HepG2 (cell line): ENCODE measurements around the gene SRSF1. TPM values are rescaled to one million over a fixed set of nuclear protein-coding genes. Genes with fewer than 3 reads are reported as not detected.

Source experiments
- ATRX ChIP-seq: sonication (generic); formaldehyde crosslinking; IDR thresholded peaks from 2 replicates; pipeline ENCODE4 v1.4.0; 2020; ENCODE audit warnings: missing genetic modification reagents, borderline replicate concordance
- CBX2 ChIP-seq, 2 experiments: fragments of 200-600 bp in 1 of 2; sonication (generic); formaldehyde crosslinking in 1 of 2; IDR thresholded peaks; 2 replicates each; pipeline versions ENCODE4 v1.7.0 to v1.8.1; 2018 to 2022; ENCODE audit warnings: low read depth in 2 of 2, low read length in 1 of 2, mild to moderate bottlenecking in 1 of 2, missing genetic modification reagents in 1 of 2
- ELF1 ChIP-seq: sonication (generic); formaldehyde crosslinking; IDR thresholded peaks from 2 replicates; pipeline ENCODE4 v1.4.0; 2020; ENCODE audit warnings: missing genetic modification reagents
- HNF4G ChIP-seq, 2 experiments: sonication (generic) in 1 of 2; formaldehyde crosslinking in 1 of 2; IDR thresholded peaks; 2 replicates each; pipeline versions ENCODE4 v1.4.0 to v1.6.1; 2011 to 2020; ENCODE audit warnings: borderline replicate concordance in 2 of 2, low read depth in 2 of 2, mild to moderate bottlenecking in 2 of 2, low read length in 1 of 2, missing genetic modification reagents in 1 of 2, moderate library complexity in 1 of 2
- HNRNPH1 ChIP-seq: fragments of 200-400 bp; formaldehyde crosslinking; optimal IDR thresholded peaks from 2 replicates; pipeline ENCODE3; 2017; ENCODE audit warnings: mild to moderate bottlenecking, low read depth, low read length
- IKZF1 ChIP-seq: fragments of 450-650 bp; IDR thresholded peaks from 2 replicates; pipeline ENCODE4 v1.7.1; 2016
- ISX ChIP-seq: sonication (generic); formaldehyde crosslinking; conservative IDR thresholded peaks from 2 replicates; pipeline ENCODE4 v1.5.0; 2020; ENCODE audit warnings: missing genetic modification reagents
- NBN ChIP-seq: fragments of 450-650 bp; conservative IDR thresholded peaks from 2 replicates; pipeline ENCODE4 v1.6.1; 2017
- NFIC ChIP-seq: IDR thresholded peaks from 2 replicates; pipeline ENCODE4 v1.6.1; 2012; ENCODE audit warnings: mild to moderate bottlenecking, low read length, inconsistent platforms
- NFRKB ChIP-seq: fragments of 450-650 bp; IDR thresholded peaks from 2 replicates; pipeline ENCODE4 v1.6.1; 2017
- PCBP2 ChIP-seq: fragments of 200-400 bp; formaldehyde crosslinking; optimal IDR thresholded peaks from 2 replicates; pipeline ENCODE3; 2018; ENCODE audit warnings: low read length, low read depth; ENCODE audit not compliant: poor library complexity, severe bottlenecking
- RARA ChIP-seq: IDR thresholded peaks from 2 replicates; pipeline ENCODE4 v1.6.1; 2016; ENCODE audit warnings: missing genetic modification reagents, missing compliant biosample characterization
- RNF2 ChIP-seq: fragments of 450-650 bp; conservative IDR thresholded peaks from 2 replicates; pipeline ENCODE4 v1.6.1; 2016; ENCODE audit warnings: low read depth
- SMAD9 ChIP-seq: sonication (generic); formaldehyde crosslinking; IDR thresholded peaks from 2 replicates; pipeline ENCODE4 v1.5.1; 2020; ENCODE audit warnings: mild to moderate bottlenecking, missing genetic modification reagents
- SMYD3 ChIP-seq: sonication (generic); formaldehyde crosslinking; IDR thresholded peaks from 2 replicates; pipeline ENCODE4 v1.8.1; 2023; ENCODE audit warnings: mild to moderate bottlenecking, missing genetic modification reagents
- SNAI1 ChIP-seq: sonication (generic); formaldehyde crosslinking; IDR thresholded peaks from 2 replicates; pipeline ENCODE4 v1.5.0; 2020; ENCODE audit warnings: mild to moderate bottlenecking, missing genetic modification reagents, borderline replicate concordance
- THAP11 ChIP-seq: IDR thresholded peaks from 2 replicates; pipeline ENCODE4 v1.6.1; 2016; ENCODE audit warnings: missing biosample characterization, missing genetic modification reagents
- ZFAT ChIP-seq: sonication (generic); formaldehyde crosslinking; conservative IDR thresholded peaks from 2 replicates; pipeline ENCODE4 v1.8.1; 2023; ENCODE audit warnings: missing genetic modification reagents, inconsistent platforms
- ZKSCAN8 ChIP-seq: IDR thresholded peaks from 2 replicates; pipeline ENCODE4 v1.6.1; 2016; ENCODE audit warnings: borderline replicate concordance, missing genetic modification reagents, missing compliant biosample characterization
- ZNF570 ChIP-seq: sonication (generic); formaldehyde crosslinking; IDR thresholded peaks from 2 replicates; pipeline ENCODE4 v1.4.0; 2020; ENCODE audit warnings: mild to moderate bottlenecking, missing genetic modification reagents, borderline replicate concordance
- ZNF703 ChIP-seq: sonication (generic); formaldehyde crosslinking; IDR thresholded peaks from 2 replicates; pipeline ENCODE4 v1.5.1; 2020; ENCODE audit warnings: missing genetic modification reagents, mild to moderate bottlenecking, moderate library complexity, borderline replicate concordance
- ZNF792 ChIP-seq: IDR thresholded peaks from 2 replicates; pipeline ENCODE4 v1.6.1; 2016
- ZSCAN9 ChIP-seq: IDR thresholded peaks from 2 replicates; pipeline ENCODE4 v1.6.1; 2016; ENCODE audit warnings: borderline replicate concordance
- polyA plus RNA-seq, 8 experiments: library from polyadenylated mRNA; depleted of rRNA in 3 of 8; stranded (reverse) in 7 of 8; unstranded in 1 of 8; fragments of >200 nt; fragmentation: Illumina TruSeq in 4 of 8; extraction: Trizol in 4 of 8; gene quantifications; 2 replicates each; pipeline versions ENCODE4 v1.2.1 to v1.2.3, GENCODE V29; 2011 to 2016; ENCODE audit warnings: low read depth in 4 of 8, missing spikeins in 1 of 8, mixed read lengths in 1 of 8; ENCODE audit not compliant: insufficient read depth in 1 of 8
- total RNA-seq, 5 experiments: library from RNA; depleted of rRNA; stranded (reverse); fragments of >200 nt; fragmentation: Illumina TruSeq; extraction: Trizol; gene quantifications; 2 replicates each; pipeline ENCODE4 v1.2.3, GENCODE V29; 2016; ENCODE audit warnings: low read depth in 1 of 5
- TF ChIP-seq, protein P1 (sequence below): sonication (generic); formaldehyde crosslinking; IDR thresholded peaks from 2 replicates; pipeline ENCODE4 v1.4.0; 2020; ENCODE audit warnings: missing genetic modification reagents
- TF ChIP-seq, protein P2 (sequence below): sonication (generic); formaldehyde crosslinking; IDR thresholded peaks from 2 replicates; pipeline ENCODE4 v1.8.1; 2023; ENCODE audit warnings: mild to moderate bottlenecking, missing genetic modification reagents, borderline replicate concordance
- TF ChIP-seq, protein P3 (sequence below): fragments of 450-650 bp; IDR thresholded peaks from 2 replicates; pipeline ENCODE4 v1.6.1; 2017
- TF ChIP-seq, protein P4 (sequence below): sonication (generic); formaldehyde crosslinking; IDR thresholded peaks from 2 replicates; pipeline ENCODE4 v1.5.0; 2020; ENCODE audit warnings: missing genetic modification reagents
- TF ChIP-seq, protein P5 (sequence below): IDR thresholded peaks from 2 replicates; pipeline ENCODE4 v1.6.1; 2016; ENCODE audit warnings: mild to moderate bottlenecking, missing biosample characterization, missing genetic modification reagents

Gene SRSF1
- total and polyA plus RNA-seq, 2 of the 13 experiments (the other 11 are each of a cell fraction or from before 2014, with no cell fraction given) = 142 to 445 TPM

DNA sequence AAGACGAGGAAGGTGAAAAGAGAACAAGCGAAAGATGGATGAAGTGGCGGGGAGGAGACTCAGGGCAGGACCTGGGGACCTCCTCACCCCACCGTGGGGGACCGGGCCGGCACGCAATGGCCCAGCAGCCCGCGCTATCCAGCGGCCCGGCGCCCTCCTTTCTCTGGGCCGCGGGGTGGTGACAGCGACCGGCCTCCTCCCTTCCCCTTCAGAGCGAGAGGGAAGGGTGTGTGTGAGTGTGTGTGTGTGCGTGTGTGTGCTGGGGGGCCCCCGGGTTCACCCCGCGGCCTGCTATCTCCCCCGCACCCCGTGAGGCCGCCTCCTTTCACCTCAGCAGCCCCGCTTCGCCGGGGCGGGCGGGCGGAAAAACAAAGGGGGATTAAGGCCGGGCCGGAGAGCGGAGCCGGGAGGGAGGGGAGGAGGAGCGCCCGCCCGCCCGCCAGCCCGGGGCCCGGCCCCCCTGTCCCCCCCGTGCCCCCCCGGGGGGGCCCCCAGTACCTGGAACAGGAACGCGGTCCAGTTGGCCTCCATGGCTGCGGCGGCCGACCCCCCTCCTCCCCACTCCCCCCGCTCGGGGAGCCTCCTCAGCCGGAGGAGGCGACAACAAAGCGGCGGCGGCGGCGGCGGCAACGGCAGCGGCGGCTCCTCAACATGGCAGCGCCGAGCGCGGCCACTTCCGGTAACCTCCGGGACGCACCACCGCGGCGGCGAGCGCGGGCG lies 19.3 kb downstream of the SRSF1 start, which contains the start of gene VEZF1 (continued):
- TF ChIP-seq, protein P1, sequence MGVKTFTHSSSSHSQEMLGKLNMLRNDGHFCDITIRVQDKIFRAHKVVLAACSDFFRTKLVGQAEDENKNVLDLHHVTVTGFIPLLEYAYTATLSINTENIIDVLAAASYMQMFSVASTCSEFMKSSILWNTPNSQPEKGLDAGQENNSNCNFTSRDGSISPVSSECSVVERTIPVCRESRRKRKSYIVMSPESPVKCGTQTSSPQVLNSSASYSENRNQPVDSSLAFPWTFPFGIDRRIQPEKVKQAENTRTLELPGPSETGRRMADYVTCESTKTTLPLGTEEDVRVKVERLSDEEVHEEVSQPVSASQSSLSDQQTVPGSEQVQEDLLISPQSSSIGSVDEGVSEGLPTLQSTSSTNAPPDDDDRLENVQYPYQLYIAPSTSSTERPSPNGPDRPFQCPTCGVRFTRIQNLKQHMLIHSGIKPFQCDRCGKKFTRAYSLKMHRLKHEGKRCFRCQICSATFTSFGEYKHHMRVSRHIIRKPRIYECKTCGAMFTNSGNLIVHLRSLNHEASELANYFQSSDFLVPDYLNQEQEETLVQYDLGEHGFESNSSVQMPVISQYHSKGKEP (CRISPR knock-in tag) = no peak
- TF ChIP-seq, protein P2, sequence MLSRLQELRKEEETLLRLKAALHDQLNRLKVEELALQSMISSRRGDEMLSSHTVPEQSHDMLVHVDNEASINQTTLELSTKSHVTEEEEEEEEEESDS (CRISPR knock-in tag) = no peak
- no peak for TF ChIP-seq NFRKB
- no peak for TF ChIP-seq ZKSCAN8
- no peak for TF ChIP-seq ZNF703 (CRISPR knock-in tag)
- TF ChIP-seq, protein P3, sequence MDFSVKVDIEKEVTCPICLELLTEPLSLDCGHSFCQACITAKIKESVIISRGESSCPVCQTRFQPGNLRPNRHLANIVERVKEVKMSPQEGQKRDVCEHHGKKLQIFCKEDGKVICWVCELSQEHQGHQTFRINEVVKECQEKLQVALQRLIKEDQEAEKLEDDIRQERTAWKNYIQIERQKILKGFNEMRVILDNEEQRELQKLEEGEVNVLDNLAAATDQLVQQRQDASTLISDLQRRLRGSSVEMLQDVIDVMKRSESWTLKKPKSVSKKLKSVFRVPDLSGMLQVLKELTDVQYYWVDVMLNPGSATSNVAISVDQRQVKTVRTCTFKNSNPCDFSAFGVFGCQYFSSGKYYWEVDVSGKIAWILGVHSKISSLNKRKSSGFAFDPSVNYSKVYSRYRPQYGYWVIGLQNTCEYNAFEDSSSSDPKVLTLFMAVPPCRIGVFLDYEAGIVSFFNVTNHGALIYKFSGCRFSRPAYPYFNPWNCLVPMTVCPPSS = no peak
- TF ChIP-seq RARA (CRISPR knock-in tag) = no peak
- no peak; the same call in 1 of the 2 replicates for TF ChIP-seq THAP11 (CRISPR knock-in tag)
- TF ChIP-seq IKZF1 = no peak
- TF ChIP-seq CBX2 (IDR thresholded peaks at IDR 0.05; ENCODE audit: low read depth, low read length) = no peak
- no peak for TF ChIP-seq CBX2 (CRISPR knock-in tag; IDR thresholded peaks at IDR 0.05; ENCODE audit: low read depth)
- TF ChIP-seq ZNF570 = no peak
- no peak for TF ChIP-seq ZFAT (CRISPR knock-in tag)
- no peak for TF ChIP-seq PCBP2
- TF ChIP-seq ELF1 (CRISPR knock-in tag) = no peak
- TF ChIP-seq ISX (CRISPR knock-in tag) = no peak
- TF ChIP-seq, protein P4, sequence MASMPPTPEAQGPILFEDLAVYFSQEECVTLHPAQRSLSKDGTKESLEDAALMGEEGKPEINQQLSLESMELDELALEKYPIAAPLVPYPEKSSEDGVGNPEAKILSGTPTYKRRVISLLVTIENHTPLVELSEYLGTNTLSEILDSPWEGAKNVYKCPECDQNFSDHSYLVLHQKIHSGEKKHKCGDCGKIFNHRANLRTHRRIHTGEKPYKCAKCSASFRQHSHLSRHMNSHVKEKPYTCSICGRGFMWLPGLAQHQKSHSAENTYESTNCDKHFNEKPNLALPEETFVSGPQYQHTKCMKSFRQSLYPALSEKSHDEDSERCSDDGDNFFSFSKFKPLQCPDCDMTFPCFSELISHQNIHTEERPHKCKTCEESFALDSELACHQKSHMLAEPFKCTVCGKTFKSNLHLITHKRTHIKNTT = no peak
- peak; percentile 77; the same call in 1 of the 2 replicates for TF ChIP-seq SNAI1 (CRISPR knock-in tag)
- no peak for TF ChIP-seq HNRNPH1
- no peak; the same call in 1 of the 2 replicates for TF ChIP-seq HNF4G (IDR thresholded peaks at IDR 0.05; ENCODE audit: borderline replicate concordance, low read depth, low read length)
- no peak; the same call in 1 of the 2 replicates for TF ChIP-seq HNF4G (CRISPR knock-in tag; IDR thresholded peaks at IDR 0.05; ENCODE audit: borderline replicate concordance, low read depth)
- no peak for TF ChIP-seq NBN
- TF ChIP-seq, protein P5, sequence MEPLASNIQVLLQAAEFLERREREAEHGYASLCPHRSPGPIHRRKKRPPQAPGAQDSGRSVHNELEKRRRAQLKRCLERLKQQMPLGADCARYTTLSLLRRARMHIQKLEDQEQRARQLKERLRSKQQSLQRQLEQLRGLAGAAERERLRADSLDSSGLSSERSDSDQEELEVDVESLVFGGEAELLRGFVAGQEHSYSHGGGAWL (CRISPR knock-in tag) = peak; percentile 78
- TF ChIP-seq RNF2 = no peak
- TF ChIP-seq ATRX = no peak
- no peak for TF ChIP-seq SMAD9 (CRISPR knock-in tag)
- TF ChIP-seq SMYD3 (CRISPR knock-in tag) = no peak
- TF ChIP-seq ZSCAN9 (CRISPR knock-in tag) = no peak
- no peak for TF ChIP-seq NFIC
- TF ChIP-seq ZNF792 (CRISPR knock-in tag) = no peak; the same call in 1 of the 2 replicates
